GM21360 (cell line): Measurements from ENCODE around the gene DYDC2.
"Not testable (repeated sequence)": the region's sequence is repeated elsewhere in the genome, so short reads cannot be mapped to it uniquely, and the experiment has no call there.

ENCODE experiments used
- ATAC-seq: cut with Tn5 transposase; IDR thresholded peaks from one replicate; pipeline ENCODE4 v1.9.1; 2021; ENCODE audit warnings: mild to moderate bottlenecking, moderate library complexity; ENCODE audit not compliant: unreplicated experiment

Gene DYDC2

DNA sequence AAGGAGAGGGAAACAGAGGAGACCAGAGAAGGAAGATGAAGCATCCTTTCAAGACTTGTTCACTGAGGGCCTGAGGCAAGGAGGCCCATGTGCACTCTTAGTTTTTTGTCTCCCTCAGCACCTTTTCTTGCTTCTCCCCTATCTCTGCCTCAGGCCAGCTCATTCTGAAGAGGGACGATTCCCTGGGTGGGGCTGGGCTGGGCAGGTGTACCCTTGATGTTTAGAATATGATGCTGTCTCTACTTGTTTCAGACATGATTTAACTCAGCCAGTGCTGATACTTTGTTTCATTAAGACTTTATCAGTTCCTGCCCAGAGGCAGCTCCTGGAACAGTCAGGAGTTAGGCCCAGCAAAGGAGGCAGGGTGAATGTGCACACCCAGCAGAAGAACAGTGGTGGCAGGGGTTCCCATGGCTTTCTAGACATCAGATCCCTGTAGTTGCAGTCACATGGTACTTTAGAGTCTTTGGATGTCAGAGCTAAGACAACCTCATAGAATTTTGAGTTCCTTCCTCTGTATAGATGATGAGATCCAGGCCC is 55.2 kb downstream of the DYDC2 start:
- ATAC-seq = no peak

DNA sequence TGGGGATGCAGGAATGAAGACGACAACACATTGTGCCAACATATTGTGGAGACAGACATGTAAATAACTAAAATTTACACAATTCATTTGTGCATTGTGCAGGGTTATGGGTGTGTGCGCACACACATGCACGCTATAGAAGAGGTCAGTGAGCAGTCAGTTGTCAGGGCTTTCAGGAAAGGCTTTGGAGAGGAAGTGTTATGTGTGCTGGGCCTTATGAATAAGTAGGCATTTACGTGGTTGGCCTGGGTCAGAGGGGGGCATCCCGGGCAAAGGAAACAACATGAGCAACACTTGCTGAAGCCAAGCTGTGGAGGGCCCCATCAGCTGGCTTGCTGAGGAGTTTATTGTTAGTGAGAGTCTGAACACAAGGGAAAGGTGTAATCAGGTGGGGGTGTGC is 55.9 kb downstream of the DYDC2 start:
- no peak for ATAC-seq

DNA sequence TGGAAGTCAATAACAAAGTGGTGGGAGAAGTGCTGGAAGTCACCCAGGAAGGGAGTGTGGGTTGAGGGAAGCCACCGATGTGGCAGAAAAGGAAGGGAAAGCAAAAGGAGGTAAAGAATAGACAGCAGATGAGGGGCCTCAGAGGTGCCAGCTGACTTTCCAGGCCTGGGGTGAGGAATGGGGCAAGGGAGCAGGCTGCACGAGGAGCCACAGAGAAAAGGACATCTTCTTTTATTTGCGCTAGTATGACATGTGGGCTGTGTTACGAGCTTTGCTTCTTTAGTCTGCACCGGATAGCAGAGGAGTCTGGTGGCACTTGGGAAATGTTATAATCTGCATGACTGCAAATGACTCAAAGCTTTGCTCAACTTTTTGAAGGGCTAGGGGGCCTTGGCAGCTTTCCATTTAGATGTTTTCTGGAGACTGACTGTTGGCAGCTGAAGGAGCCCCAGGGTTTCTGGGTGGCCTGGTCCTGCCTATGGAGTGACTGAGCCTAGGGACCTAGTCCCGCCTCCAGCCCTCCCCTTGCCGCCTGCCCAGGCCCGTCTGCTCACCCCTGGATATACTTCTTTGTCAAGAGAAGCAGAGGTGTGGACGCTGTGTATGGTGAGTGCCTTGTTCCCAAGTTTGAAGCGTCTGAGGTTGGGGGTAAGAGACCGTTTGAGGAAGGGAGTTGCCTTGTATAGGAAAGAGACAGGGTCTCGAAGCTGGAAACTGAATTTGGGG is 56.9 kb downstream of the DYDC2 start:
- no peak for ATAC-seq

DNA sequence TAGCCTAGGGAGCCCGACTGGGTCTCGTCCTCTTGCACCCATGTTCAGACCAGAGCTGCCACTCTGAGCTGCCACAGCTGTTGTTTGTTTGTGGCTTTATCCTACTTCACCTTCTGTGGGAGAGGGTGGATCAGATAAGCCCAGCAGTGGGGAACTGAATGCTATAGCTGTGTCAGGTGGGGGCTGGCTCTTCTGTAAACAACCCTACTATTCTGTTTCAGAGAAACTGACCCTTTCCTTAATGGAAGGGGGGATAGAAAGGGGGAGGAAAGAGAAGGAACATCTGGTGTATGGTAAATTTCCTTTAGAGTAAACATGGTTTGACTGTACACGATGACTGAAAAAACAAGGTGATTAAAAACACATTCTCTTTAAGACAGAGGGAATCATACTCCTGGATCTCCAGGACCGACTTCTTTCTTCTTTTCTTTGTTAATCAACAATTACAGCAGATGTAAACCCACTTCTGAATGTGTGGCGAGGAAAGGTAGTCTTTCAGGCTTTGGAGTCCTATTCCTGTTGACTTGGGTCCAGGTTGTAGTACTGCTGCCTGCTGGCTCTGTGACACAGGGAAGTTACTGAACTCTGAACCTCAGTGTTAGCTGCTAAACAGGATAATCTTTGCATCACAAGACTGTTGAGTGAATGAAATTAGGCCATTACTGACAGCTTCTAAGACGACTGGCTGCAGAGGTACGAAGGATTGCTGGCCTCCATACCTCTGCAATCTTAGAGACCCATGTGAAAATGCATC is 57.7 kb downstream of the DYDC2 start:
- ATAC-seq = no peak

DNA sequence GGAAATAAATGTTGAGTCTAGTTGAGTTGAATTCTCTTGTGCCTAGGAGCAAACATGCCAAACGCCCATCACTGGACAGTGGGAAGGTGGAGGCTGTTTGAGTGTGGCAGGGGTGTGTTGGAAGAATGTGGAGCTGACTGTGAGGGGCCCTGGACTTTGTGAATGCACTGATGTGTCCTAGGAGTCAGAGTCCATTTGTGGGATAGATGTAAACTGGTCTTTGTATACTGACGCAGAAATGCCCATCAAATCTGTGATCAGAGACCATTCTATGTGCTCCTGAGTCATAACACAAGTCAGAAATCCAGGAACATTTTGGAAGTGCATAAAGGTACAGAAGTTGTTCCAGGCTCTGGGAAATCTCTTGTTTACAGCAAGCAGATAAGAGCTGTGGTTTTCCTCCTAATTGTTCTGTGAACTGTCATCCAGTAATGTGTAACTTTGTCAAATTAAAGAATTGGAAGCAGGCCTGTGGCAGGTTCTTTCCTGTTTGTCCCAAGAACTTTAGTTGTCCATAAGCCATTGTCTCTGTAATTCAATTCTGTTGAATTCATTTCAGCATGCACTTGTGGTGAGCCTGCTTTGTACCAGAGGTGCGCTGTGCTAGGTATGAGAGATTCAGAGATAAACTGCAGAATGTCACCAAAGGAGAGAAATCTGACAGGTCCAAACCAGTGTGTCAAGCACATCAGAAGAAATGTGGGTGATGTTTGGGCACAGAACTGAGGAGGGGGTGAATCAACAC is 59.3 kb downstream of the DYDC2 start:
- no peak for ATAC-seq

DNA sequence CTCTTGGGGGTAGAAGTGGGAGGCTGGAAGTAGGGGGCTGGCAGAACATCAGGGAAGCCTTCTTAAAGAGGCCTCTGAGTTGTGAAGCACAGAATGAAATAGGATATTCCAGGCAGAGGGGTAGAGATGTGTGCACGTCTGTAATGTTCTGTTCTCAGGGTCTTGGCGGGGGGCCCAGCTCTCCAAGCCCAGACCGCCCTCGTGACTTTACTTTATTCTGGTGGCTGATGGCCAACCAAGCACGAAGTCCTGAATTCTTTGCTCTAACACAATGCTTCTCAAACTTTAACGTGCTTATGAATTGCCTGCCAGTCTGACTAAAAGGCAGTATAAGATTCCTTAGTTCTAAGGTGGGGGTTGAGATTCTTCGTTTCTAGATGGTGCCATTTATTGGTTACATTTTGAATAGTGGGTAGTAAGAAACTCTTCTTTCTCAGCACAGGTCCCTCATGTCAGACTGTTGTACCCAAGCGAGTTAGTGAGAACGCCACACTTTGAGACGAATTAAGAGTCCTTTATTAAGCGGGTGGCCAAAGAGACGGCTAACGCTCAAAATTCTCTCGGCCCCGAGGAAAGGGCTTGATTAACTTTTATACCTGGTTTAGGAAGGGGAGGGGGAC is 60.0 kb downstream of the DYDC2 start:
- no peak for ATAC-seq

DNA sequence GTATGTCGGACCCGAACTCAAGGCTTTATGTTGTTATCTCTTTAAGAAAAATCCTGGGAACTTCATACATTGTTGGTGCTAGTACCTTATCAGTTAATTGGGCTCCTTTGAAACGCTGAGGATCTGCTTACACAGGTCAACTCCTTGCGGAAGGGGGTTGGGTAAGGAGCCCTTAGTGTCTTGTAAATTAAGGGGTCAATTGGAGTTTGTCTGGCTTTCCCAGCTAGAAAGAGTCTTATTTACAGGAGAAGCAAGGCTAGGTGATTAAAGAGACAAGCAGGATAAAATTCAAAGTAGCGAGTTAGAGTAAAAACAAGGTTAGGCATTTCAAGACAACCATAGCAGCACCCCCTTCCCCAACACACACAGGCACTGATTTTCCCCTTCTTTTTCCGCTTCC is 60.7 kb downstream of the DYDC2 start:
- not testable (repeated sequence) for ATAC-seq
